GM23338 (cell line): Measurements from ENCODE around the gene CRYZL1. TPM values are rescaled to one million over a fixed set of nuclear protein-coding genes. Genes with fewer than 3 reads are reported as not detected.

Experiments
- ATAC-seq: fragments of 200-7000 bp; cut with Tn5 transposase; 3 replicates; pipeline ENCODE4 v1.9.1; 2020
- DNase-seq: peaks from one replicate; pipeline ENCODE4 v3.0.0-alpha.2; 2015; ENCODE audit warnings: low spot score
- H2AFZ ChIP-seq: fragments of 200-600 bp; sonication (generic); 2 replicates; pipeline ENCODE4 v1.8.0; 2016; ENCODE audit warnings: antibody characterized with exemption, mild to moderate bottlenecking, moderate library complexity
- H3F3A ChIP-seq: fragments of 200-600 bp; sonication (generic); replicated peaks from 2 replicates; pipeline ENCODE4 v1.8.0; 2017; ENCODE audit warnings: antibody characterized with exemption, mixed run types, low read depth
- H3K27ac ChIP-seq: fragments of 200-600 bp; sonication (generic); 2 replicates; pipeline ENCODE4 v1.6.1; 2016; ENCODE audit warnings: low read depth
- H3K27me3 ChIP-seq: fragments of 200-600 bp; sonication (generic); 2 replicates; pipeline ENCODE4 v1.8.0; 2016; ENCODE audit warnings: mild to moderate bottlenecking, mixed run types, moderate library complexity; ENCODE audit not compliant: insufficient read depth
- H3K36me3 ChIP-seq: fragments of 200-600 bp; sonication (generic); 2 replicates; pipeline ENCODE4 v1.8.0; 2016; ENCODE audit warnings: mild to moderate bottlenecking; ENCODE audit not compliant: insufficient read depth
- H3K4me1 ChIP-seq: fragments of 200-600 bp; sonication (generic); 2 replicates; pipeline ENCODE4 v1.8.0; 2016; ENCODE audit warnings: mild to moderate bottlenecking, moderate library complexity; ENCODE audit not compliant: insufficient read depth
- H3K4me2 ChIP-seq: fragments of 200-600 bp; sonication (generic); 2 replicates; pipeline ENCODE4 v1.7.1; 2017; ENCODE audit warnings: mixed run types
- H3K4me3 ChIP-seq: fragments of 200-600 bp; sonication (generic); 2 replicates; pipeline ENCODE4 v1.6.1; 2016; ENCODE audit warnings: mixed run types
- H3K79me2 ChIP-seq: fragments of 200-600 bp; sonication (generic); replicated peaks from 2 replicates; pipeline ENCODE4 v1.8.0; 2017; ENCODE audit warnings: mild to moderate bottlenecking; ENCODE audit not compliant: insufficient read depth
- H3K9me2 ChIP-seq: fragments of 200-600 bp; sonication (generic); 2 replicates; pipeline ENCODE4 v1.8.0; 2017; ENCODE audit not compliant: insufficient read depth
- H4K20me1 ChIP-seq: fragments of 200-600 bp; sonication (generic); replicated peaks from 2 replicates; pipeline ENCODE4 v1.8.0; 2017; ENCODE audit warnings: mild to moderate bottlenecking; ENCODE audit not compliant: insufficient read depth
- H3K27ac Mint-ChIP-seq: 2 replicates; pipeline ENCODE4 v1.8.0; 2020; ENCODE audit warnings: inconsistent platforms, mild to moderate bottlenecking, moderate library complexity, mixed read lengths
- H3K27me3 Mint-ChIP-seq: 3 replicates; pipeline ENCODE4 v1.8.0; 2022; ENCODE audit warnings: low read depth, mild to moderate bottlenecking, moderate library complexity, mixed read lengths, inconsistent platforms; ENCODE audit not compliant: insufficient read depth, poor library complexity
- H3K36me3 Mint-ChIP-seq: 3 replicates; pipeline ENCODE4 v1.8.0; 2021; ENCODE audit warnings: low read depth, mild to moderate bottlenecking, inconsistent platforms, moderate library complexity, mixed read lengths
- H3K4me1 Mint-ChIP-seq: 3 replicates; pipeline ENCODE4 v1.8.0; 2020; ENCODE audit warnings: mild to moderate bottlenecking, inconsistent platforms, mixed read lengths
- H3K4me3 Mint-ChIP-seq: 3 replicates; pipeline ENCODE4 v1.8.0; 2021; ENCODE audit warnings: moderate library complexity, mild to moderate bottlenecking, inconsistent platforms, mixed read lengths
- H3K9me3 Mint-ChIP-seq: 3 replicates; pipeline ENCODE4 v1.8.0; 2020; ENCODE audit warnings: moderate library complexity, mild to moderate bottlenecking, inconsistent platforms, mixed read lengths
- CREB1 ChIP-seq: fragments of 250-450 bp; sonication (Bioruptor Pico); IDR thresholded peaks from 2 replicates; pipeline ENCODE4 v1.5.0; 2020; ENCODE audit warnings: low read depth, mild to moderate bottlenecking, moderate library complexity
- CTCF ChIP-seq, 2 experiments: fragments of 200-600 bp in 1 of 2; sonication (generic) in 1 of 2; conservative IDR thresholded peaks; 2 replicates each; pipeline versions ENCODE4 v1.5.1 to v1.6.1; 2016 to 2017; ENCODE audit warnings: antibody characterized with exemption in 2 of 2, low read depth in 2 of 2, mild to moderate bottlenecking in 2 of 2, moderate library complexity in 1 of 2
- EZH2 ChIP-seq: fragments of 200-600 bp; sonication (generic); IDR thresholded peaks from one replicate; pipeline ENCODE4 v1.8.0; 2017; ENCODE audit warnings: antibody characterized with exemption, mild to moderate bottlenecking, low read depth; ENCODE audit not compliant: unreplicated experiment
- EZH2phosphoT487 ChIP-seq: fragments of 200-600 bp; sonication (generic); IDR thresholded peaks from one replicate; pipeline ENCODE4 v1.8.1; 2018; ENCODE audit warnings: antibody characterized with exemption; ENCODE audit not compliant: unreplicated experiment
- JUNB ChIP-seq: IDR thresholded peaks from one replicate; pipeline ENCODE4 v1.6.1; 2016; ENCODE audit warnings: antibody characterized with exemption; ENCODE audit not compliant: unreplicated experiment
- NANOG ChIP-seq: IDR thresholded peaks from 2 replicates; pipeline ENCODE4 v1.6.1; 2016; ENCODE audit warnings: antibody characterized with exemption, borderline replicate concordance
- POLR2AphosphoS5 ChIP-seq: IDR thresholded peaks from 2 replicates; pipeline ENCODE4 v1.6.1; 2016; ENCODE audit warnings: antibody characterized with exemption, low read depth
- REST ChIP-seq: IDR thresholded peaks from one replicate; pipeline ENCODE4 v1.6.1; 2018; ENCODE audit warnings: antibody characterized with exemption; ENCODE audit not compliant: unreplicated experiment
- STAT1 ChIP-seq: IDR thresholded peaks from one replicate; pipeline ENCODE4 v1.6.1; 2016; ENCODE audit warnings: antibody characterized with exemption; ENCODE audit not compliant: unreplicated experiment
- ZNF114 ChIP-seq: fragments of 250-450 bp; sonication (Bioruptor Pico); IDR thresholded peaks from 2 replicates; pipeline ENCODE4 v1.5.0; 2020; ENCODE audit warnings: mild to moderate bottlenecking, moderate library complexity
- ZNF331 ChIP-seq: fragments of 250-450 bp; sonication (Bioruptor Pico); IDR thresholded peaks from 2 replicates; pipeline ENCODE4 v1.5.0; 2020; ENCODE audit warnings: low read depth, mild to moderate bottlenecking, moderate library complexity
- polyA plus RNA-seq: library from polyadenylated mRNA; unstranded; fragments of >200 nt; fragmentation: Nextera tagmentation; extraction: Ambion mirVana; gene quantifications from 2 replicates; pipeline ENCODE4 v1.2.1, GENCODE V29; 2016
- total RNA-seq: library from RNA; depleted of rRNA; stranded (reverse); fragments of >200 nt; shearing (Covaris generic); gene quantifications from 2 replicates; pipeline ENCODE4 v1.2.3, GENCODE V29; 2014
- TF ChIP-seq, protein P1 (sequence below): fragments of 250-450 bp; sonication (Bioruptor Pico); IDR thresholded peaks from 2 replicates; pipeline ENCODE4 v1.5.0; 2020; ENCODE audit warnings: mild to moderate bottlenecking, moderate library complexity
- TF ChIP-seq, protein P2 (sequence below): IDR thresholded peaks from 2 replicates; pipeline ENCODE4 v1.6.1; 2016; ENCODE audit warnings: antibody characterized with exemption

Gene CRYZL1
- total and polyA plus RNA-seq, 2 experiments from 2014 or later, result 23.8 to 40.5 TPM

- H3F3A ChIP-seq, result no peaks in the 10 kb centered on the region; the same call in 1 of the 2 replicates
- no peak overlapping the region for H3K4me3 ChIP-seq
- no peaks in the 10 kb centered on the region for H3K36me3 ChIP-seq
- peaks cover 14% of the 10 kb centered on the region; the same call in 2 of the 3 replicates for H3K36me3 Mint-ChIP-seq
- ATAC-seq, result peak; percentile 29
- peaks cover 57% of the 10 kb centered on the region for H3K4me1 Mint-ChIP-seq
- no peak overlapping the region for H3K4me3 Mint-ChIP-seq
- TF ChIP-seq STAT1 (no peak), CTCF (conservative IDR thresholded peaks at IDR 0.05; ENCODE audit: low read depth in 2 of 2) (no peak), JUNB (no peak), CREB1 (no peak), ZNF114 (CRISPR knock-in tag) (no peak), EZH2 (no peak), ZNF331 (no peak), REST (no peak), POLR2AphosphoS5 (no peak), EZH2phosphoT487 (no peak), NANOG (no peak)
- TF ChIP-seq, protein P1, sequence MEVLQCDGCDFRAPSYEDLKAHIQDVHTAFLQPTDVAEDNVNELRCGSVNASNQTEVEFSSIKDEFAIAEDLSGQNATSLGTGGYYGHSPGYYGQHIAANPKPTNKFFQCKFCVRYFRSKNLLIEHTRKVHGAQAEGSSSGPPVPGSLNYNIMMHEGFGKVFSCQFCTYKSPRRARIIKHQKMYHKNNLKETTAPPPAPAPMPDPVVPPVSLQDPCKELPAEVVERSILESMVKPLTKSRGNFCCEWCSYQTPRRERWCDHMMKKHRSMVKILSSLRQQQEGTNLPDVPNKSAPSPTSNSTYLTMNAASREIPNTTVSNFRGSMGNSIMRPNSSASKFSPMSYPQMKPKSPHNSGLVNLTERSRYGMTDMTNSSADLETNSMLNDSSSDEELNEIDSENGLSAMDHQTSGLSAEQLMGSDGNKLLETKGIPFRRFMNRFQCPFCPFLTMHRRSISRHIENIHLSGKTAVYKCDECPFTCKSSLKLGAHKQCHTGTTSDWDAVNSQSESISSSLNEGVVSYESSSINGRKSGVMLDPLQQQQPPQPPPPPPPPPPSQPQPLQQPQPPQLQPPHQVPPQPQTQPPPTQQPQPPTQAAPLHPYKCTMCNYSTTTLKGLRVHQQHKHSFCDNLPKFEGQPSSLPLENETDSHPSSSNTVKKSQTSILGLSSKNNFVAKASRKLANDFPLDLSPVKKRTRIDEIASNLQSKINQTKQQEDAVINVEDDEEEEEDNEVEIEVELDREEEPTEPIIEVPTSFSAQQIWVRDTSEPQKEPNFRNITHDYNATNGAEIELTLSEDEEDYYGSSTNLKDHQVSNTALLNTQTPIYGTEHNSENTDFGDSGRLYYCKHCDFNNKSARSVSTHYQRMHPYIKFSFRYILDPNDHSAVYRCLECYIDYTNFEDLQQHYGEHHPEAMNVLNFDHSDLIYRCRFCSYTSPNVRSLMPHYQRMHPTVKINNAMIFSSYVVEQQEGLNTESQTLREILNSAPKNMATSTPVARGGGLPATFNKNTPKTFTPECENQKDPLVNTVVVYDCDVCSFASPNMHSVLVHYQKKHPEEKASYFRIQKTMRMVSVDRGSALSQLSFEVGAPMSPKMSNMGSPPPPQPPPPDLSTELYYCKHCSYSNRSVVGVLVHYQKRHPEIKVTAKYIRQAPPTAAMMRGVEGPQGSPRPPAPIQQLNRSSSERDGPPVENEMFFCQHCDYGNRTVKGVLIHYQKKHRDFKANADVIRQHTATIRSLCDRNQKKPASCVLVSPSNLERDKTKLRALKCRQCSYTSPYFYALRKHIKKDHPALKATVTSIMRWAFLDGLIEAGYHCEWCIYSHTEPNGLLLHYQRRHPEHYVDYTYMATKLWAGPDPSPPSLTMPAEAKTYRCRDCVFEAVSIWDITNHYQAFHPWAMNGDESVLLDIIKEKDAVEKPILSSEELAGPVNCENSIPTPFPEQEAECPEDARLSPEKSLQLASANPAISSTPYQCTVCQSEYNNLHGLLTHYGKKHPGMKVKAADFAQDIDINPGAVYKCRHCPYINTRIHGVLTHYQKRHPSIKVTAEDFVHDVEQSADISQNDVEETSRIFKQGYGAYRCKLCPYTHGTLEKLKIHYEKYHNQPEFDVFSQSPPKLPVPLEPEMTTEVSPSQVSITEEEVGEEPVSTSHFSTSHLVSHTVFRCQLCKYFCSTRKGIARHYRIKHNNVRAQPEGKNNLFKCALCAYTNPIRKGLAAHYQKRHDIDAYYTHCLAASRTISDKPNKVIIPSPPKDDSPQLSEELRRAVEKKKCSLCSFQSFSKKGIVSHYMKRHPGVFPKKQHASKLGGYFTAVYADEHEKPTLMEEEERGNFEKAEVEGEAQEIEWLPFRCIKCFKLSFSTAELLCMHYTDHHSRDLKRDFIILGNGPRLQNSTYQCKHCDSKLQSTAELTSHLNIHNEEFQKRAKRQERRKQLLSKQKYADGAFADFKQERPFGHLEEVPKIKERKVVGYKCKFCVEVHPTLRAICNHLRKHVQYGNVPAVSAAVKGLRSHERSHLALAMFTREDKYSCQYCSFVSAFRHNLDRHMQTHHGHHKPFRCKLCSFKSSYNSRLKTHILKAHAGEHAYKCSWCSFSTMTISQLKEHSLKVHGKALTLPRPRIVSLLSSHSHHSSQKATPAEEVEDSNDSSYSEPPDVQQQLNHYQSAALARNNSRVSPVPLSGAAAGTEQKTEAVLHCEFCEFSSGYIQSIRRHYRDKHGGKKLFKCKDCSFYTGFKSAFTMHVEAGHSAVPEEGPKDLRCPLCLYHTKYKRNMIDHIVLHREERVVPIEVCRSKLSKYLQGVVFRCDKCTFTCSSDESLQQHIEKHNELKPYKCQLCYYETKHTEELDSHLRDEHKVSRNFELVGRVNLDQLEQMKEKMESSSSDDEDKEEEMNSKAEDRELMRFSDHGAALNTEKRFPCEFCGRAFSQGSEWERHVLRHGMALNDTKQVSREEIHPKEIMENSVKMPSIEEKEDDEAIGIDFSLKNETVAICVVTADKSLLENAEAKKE (CRISPR knock-in tag), result no peak
- TF ChIP-seq, protein P2, sequence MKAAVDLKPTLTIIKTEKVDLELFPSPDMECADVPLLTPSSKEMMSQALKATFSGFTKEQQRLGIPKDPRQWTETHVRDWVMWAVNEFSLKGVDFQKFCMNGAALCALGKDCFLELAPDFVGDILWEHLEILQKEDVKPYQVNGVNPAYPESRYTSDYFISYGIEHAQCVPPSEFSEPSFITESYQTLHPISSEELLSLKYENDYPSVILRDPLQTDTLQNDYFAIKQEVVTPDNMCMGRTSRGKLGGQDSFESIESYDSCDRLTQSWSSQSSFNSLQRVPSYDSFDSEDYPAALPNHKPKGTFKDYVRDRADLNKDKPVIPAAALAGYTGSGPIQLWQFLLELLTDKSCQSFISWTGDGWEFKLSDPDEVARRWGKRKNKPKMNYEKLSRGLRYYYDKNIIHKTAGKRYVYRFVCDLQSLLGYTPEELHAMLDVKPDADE, result no peak
- no peaks in the 10 kb centered on the region for H3K9me3 Mint-ChIP-seq
- peaks cover 25% of the 10 kb centered on the region for H3K4me1 ChIP-seq
- peak overlapping the region; percentile 38 for H3K27ac Mint-ChIP-seq
- peaks cover 100% of the 10 kb centered on the region for H3K79me2 ChIP-seq
- H3K4me2 ChIP-seq, result no peak overlapping the region
- H3K27ac ChIP-seq, result peak overlapping the region; percentile 78; the same call in 1 of the 2 replicates
- H2AFZ ChIP-seq, result no peak overlapping the region
- DNase-seq, result peak; percentile 73
- no peaks in the 10 kb centered on the region for H3K27me3 ChIP-seq
- H3K9me2 ChIP-seq, result no peaks in the 10 kb centered on the region
- peaks cover 3% of the 10 kb centered on the region for H3K27me3 Mint-ChIP-seq
- H4K20me1 ChIP-seq, result peaks cover 49% of the 10 kb centered on the region
Observed at GRCh38 chr21:33655588-33656221, 14.2 kb upstream of the CRYZL1 start.
